ENCODE results near the gene RUNX1.

The RUNX1 gene

DNA sequence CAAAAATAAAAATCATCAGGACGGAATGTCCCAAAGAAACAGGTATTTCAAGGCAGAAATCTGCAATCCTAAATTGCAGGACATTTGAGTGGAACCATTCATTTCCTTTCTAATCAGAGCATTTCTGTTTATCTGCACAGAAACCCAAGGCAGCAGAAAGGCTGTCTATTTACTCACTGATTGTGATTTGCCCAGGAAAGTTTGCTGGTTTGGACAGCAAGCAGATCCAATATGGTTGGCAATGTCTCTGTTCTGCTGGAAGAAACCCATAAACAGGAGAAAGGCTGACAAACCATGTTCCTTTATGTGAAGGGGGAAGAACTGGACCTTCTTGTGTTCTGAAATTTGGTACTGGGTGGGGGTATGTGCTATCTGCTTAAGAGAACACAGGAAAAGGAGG, 260.2 kb downstream of the RUNX1 start:
- in situ Hi-C loops (cut with MboI; ENCODE audit: low pct_unique_long_range_greater_than_20kb, low sequenced_read_pairs, unreplicated experiment), result no loop called here
- no peak for DNase-seq (ENCODE audit: low spot score)
- TF ChIP-seq, protein P1, sequence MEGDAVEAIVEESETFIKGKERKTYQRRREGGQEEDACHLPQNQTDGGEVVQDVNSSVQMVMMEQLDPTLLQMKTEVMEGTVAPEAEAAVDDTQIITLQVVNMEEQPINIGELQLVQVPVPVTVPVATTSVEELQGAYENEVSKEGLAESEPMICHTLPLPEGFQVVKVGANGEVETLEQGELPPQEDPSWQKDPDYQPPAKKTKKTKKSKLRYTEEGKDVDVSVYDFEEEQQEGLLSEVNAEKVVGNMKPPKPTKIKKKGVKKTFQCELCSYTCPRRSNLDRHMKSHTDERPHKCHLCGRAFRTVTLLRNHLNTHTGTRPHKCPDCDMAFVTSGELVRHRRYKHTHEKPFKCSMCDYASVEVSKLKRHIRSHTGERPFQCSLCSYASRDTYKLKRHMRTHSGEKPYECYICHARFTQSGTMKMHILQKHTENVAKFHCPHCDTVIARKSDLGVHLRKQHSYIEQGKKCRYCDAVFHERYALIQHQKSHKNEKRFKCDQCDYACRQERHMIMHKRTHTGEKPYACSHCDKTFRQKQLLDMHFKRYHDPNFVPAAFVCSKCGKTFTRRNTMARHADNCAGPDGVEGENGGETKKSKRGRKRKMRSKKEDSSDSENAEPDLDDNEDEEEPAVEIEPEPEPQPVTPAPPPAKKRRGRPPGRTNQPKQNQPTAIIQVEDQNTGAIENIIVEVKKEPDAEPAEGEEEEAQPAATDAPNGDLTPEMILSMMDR (IDR thresholded peaks at IDR 0.05; ENCODE audit: extremely low read depth, insufficient read depth, missing control alignments), result no peak

DNA sequence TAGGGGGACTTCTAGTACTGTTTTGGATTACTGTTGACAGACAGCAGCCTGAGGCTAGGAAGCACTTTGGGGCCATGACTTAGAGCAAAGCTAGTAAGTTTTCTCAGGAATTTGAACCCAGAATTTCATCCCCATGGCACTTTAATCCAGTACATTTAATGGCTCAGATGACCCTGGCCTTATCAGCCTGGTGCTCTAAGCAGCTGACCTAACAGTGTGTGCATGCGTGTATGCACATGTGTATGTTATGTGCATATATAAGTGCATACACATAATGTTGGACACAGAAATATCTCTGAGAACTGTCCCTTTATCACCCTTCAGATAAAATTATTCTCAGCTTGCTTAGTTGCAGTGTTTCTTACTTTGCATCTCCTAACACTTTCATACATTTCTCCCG, 265.3 kb downstream of the RUNX1 start:
- no peak for DNase-seq (ENCODE audit: low spot score)
- TF ChIP-seq, protein P1 (IDR thresholded peaks at IDR 0.05; ENCODE audit: extremely low read depth, insufficient read depth, missing control alignments), result no peak
- in situ Hi-C loops (cut with MboI; ENCODE audit: low pct_unique_long_range_greater_than_20kb, low sequenced_read_pairs, unreplicated experiment), result no loop called here

DNA sequence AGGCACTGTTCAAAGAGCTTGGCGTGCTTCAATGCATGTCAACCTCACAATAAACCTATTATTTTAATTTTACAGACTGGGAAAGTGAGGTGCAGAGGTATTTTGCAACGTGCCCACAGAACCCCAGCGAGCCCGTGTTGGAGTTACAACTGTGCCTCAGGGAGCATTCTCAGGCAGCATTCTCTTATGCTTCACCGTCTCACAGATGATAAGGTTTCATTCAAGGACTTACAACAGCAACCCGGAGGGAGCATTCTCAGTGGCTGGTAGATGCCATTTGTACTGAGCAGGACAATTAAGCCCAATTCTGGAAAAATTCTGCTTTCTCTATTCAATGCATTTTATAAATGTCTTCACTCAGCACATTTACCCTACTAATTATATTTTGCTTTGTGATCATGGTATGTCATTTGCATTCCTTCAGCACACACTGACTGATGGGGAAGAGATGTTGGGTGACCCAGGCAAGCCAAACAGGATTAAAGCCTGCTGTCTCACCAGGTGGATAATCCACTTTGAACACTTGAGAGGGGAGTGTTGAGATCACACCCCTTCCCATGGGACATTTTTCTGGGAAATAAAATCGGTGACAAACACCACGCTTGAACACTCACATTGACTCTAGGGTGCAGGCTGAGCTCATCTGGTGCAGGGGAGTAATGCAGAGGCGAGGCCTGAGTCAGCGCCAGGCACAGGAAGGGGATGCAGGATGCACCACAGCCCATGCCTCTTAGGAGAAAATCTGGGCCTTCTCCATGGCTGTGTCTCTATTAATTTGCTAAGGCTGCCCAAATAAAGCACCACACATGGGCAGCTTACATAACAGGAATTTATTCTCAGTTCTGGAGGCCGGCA, 266.4 kb downstream of the RUNX1 start:
- TF ChIP-seq, protein P1 (IDR thresholded peaks at IDR 0.05; ENCODE audit: extremely low read depth, insufficient read depth, missing control alignments), result no peak
- DNase-seq (ENCODE audit: low spot score), result no peak
- in situ Hi-C loops (cut with MboI; ENCODE audit: low pct_unique_long_range_greater_than_20kb, low sequenced_read_pairs, unreplicated experiment), result no loop called here

DNA sequence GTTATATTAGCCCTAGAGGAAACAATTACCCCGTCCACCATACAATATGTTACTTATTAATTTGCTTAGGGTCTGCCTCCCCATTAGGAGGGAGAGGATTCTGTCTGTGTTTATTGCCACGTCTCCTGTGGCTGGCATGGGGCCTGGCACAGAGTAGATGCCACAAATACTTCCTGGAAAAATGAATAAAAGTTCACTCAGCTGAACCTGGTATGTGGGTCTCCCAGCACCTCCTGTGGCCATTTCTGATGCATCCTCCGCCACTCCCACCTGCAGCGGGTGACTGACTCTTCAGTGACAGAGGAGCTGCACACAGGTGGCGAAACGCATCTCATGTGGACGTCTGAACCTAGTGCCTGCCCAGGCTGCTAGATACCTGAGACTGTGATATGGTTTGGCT, 267.6 kb downstream of the RUNX1 start:
- TF ChIP-seq, protein P1 (IDR thresholded peaks at IDR 0.05; ENCODE audit: extremely low read depth, insufficient read depth, missing control alignments), result no peak
- DNase-seq (ENCODE audit: low spot score), result no peak
- in situ Hi-C loops (cut with MboI; ENCODE audit: low pct_unique_long_range_greater_than_20kb, low sequenced_read_pairs, unreplicated experiment), result no loop called here

DNA sequence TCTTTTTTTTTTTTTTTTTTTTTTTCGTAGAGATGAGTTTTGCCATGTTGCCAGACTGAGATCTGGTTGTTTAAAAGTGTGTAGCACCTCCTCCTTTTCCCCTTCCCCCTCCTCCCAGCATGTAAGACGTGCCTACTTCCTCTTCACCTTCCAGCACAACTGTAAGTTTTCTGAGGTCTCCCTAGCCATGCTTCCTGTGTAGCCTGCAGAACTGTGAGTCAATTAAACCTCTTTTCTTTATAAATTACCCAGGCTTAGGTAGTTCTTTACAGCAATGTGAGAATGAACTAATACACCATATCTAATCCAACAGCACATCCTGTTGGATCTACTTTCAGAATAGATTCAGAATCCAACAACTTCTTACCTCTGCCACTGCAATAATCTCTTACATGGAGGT, 269.2 kb downstream of the RUNX1 start:
- TF ChIP-seq, protein P1 (IDR thresholded peaks at IDR 0.05; ENCODE audit: extremely low read depth, insufficient read depth, missing control alignments), result no peak
- in situ Hi-C loops (cut with MboI; ENCODE audit: low pct_unique_long_range_greater_than_20kb, low sequenced_read_pairs, unreplicated experiment), result no loop called here
- no peak for DNase-seq (ENCODE audit: low spot score)

DNA sequence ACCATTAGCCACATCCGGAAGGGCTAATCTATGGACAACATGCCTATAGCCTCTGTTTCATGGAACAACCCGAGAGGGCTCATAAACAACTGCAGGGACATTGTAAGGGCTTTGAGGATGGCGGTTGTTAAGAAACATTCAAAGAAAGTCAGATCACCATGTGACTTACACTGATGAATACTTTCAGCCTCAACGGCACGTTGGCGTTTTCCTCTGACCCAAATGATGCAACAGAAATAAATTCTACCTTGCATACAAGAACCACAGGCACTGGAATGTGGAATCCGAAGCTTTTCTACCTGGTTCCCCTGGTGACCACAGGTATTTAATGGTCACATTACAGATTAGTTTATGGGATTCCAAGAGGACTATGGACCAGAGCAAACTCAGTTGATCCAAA, 273.3 kb downstream of the RUNX1 start:
- no peak for DNase-seq (ENCODE audit: low spot score)
- in situ Hi-C loops (cut with MboI; ENCODE audit: low pct_unique_long_range_greater_than_20kb, low sequenced_read_pairs, unreplicated experiment), result no loop called here
- TF ChIP-seq, protein P1 (IDR thresholded peaks at IDR 0.05; ENCODE audit: extremely low read depth, insufficient read depth, missing control alignments), result no peak
